ENCODE results near the gene ANAPC16.
"Not testable (repeated sequence)": the region's sequence is repeated elsewhere in the genome, so short reads cannot be mapped to it uniquely, and the experiment has no call there.

The ANAPC16 gene

DNA sequence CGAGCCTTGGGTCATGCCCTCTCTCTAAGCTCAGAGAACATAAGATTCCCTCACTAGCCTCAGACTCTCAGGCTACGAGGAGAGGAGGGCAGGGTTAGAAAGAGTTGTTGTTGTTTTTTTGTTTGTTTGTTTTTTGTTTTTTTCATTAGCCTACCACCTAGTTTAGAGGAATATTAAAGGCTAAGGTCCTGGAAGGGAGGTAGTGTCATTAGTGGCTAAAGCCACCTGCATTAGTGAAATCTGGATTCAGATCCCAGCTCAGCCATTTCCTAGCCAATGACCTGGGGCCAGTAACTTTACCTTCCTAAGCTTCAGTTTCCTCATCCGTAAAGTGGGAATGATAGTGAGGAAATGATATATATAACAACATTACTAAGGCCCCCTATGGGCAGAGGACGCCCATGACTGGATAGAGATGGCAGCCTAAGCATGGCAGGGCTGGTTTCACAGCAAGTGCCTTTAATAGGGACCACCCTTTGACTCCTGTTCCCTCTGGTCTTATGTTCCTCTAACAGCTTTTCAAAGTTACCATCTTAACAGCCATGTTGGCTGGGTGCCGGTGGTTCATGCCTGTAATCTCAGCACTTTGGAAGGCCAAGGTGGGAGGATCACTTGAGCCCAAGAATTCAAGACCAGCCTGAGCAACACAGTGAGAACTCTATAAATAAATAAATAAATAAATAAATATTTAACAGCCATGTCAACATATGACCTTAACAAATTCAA, 63.0 kb downstream of the ANAPC16 start:
- CTCF ChIA-PET = interaction anchor here (0.6 to 7.1 kb wide), 7 partner anchors 8 to 58 kb away, joined by 3 to 58 read pairs (median 4); no protein-coding TSS in a partner anchor
- WGBS (ENCODE audit: insufficient coverage) = 100% methylated on average over 1 of the region's 5 CpGs

GRCh38 chr10:72279587-72279986, 63.8 kb downstream of the ANAPC16 start:
- not testable (repeated sequence) for H3K4me3 ChIP-seq (ENCODE audit: control insufficient read depth in 1 of 7, extremely low read depth in 1 of 7, insufficient read depth in 4 of 7, low read depth in 2 of 7, low read length in 6 of 7); H3K27me3 ChIP-seq (replicated peaks in 2 of 5; ENCODE audit: control insufficient read depth in 4 of 5, insufficient read depth in 5 of 5, low read length in 4 of 5); DNase-seq; H3K36me3 ChIP-seq (ENCODE audit: control insufficient read depth in 4 of 4, insufficient read depth in 4 of 4, low read length in 3 of 4); H3K27ac ChIP-seq (ENCODE audit: insufficient read depth in 1 of 2, low read depth in 1 of 2, low read length in 2 of 2, poor library complexity in 1 of 2, severe bottlenecking in 2 of 2); H3K9me3 ChIP-seq (ENCODE audit: control extremely low read depth in 1 of 5, control insufficient read depth in 4 of 5, insufficient read depth in 2 of 5, low read depth in 1 of 5, low read length in 4 of 5)
- WGBS (ENCODE audit: insufficient coverage) = 98% methylated on average over 6 of the region's 7 CpGs
- CTCF ChIA-PET = interaction anchor here (0.6 to 7.1 kb wide), 6 partner anchors 11 to 58 kb away, joined by 3 to 58 read pairs (median 12); no protein-coding TSS in a partner anchor
- peaks cover 4 to 28% (median 20%) of the 10 kb centered on the region in 4 experiments for H3K4me1 ChIP-seq (ENCODE audit: control extremely low read depth in 1 of 4, control insufficient read depth in 4 of 4, insufficient read depth in 4 of 4, low read length in 3 of 4)
- POLR2A ChIA-PET = interaction anchor here (1.0 to 1.1 kb wide), 2 partner anchors 40 to 55 kb away, joined by 3 to 4 read pairs; no protein-coding TSS in a partner anchor

More for the DNA sequence above, 63.0 kb downstream of the ANAPC16 start:
- Histone ChIP-seq H3K27ac (ENCODE audit: insufficient read depth in 1 of 2, low read depth in 1 of 2, low read length in 2 of 2, poor library complexity in 1 of 2, severe bottlenecking in 2 of 2) (no peak overlapping the region), H3K9me3 (ENCODE audit: control extremely low read depth in 1 of 5, control insufficient read depth in 4 of 5, insufficient read depth in 2 of 5, low read depth in 1 of 5, low read length in 4 of 5) (no peaks in the 10 kb centered on the region), H3K4me3 (ENCODE audit: control insufficient read depth in 1 of 7, extremely low read depth in 1 of 7, insufficient read depth in 4 of 7, low read depth in 2 of 7, low read length in 6 of 7) (no peak overlapping the region), H3K36me3 (ENCODE audit: control insufficient read depth in 4 of 4, insufficient read depth in 4 of 4, low read length in 3 of 4) (peaks cover 0 to 9% (median 2%) of the 10 kb centered on the region in 4 experiments), H3K4me1 (ENCODE audit: control extremely low read depth in 1 of 4, control insufficient read depth in 4 of 4, insufficient read depth in 4 of 4, low read length in 3 of 4) (peaks cover 4 to 36% (median 27%) of the 10 kb centered on the region in 4 experiments), H3K27me3 (replicated peaks in 2 of 5; ENCODE audit: control insufficient read depth in 4 of 5, insufficient read depth in 5 of 5, low read length in 4 of 5) (no peaks in the 10 kb centered on the region)
- POLR2A ChIA-PET = interaction anchor here (0.5 to 1.1 kb wide), 3 partner anchors 41 to 62 kb away, joined by 3 to 4 read pairs (median 3); no protein-coding TSS in a partner anchor
- DNase-seq = no peak

DNA sequence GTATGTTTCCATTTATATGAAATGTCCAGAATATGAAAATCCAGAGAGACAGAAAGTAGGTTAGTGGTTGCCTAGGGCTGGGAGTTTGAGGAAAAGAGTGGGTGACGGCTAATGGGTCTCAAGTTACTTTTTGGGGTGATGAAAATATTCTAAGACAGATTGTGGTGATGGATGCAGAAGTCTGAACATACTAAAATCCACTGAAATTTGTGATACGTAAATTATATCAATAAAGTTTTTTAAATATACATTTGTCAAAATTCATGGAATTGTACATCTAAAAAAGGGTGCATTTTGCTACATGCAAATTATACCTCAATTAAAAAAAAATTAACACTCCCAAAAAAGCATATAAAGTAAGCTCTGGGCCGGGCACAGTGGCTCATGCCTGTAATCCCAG, 67.3 kb downstream of the ANAPC16 start:
- Histone ChIP-seq H3K9me3 (ENCODE audit: control extremely low read depth in 1 of 5, control insufficient read depth in 4 of 5, insufficient read depth in 2 of 5, low read depth in 1 of 5, low read length in 4 of 5) (no peaks in the 10 kb centered on the region), H3K27me3 (replicated peaks in 2 of 5; ENCODE audit: control insufficient read depth in 4 of 5, insufficient read depth in 5 of 5, low read length in 4 of 5) (no peaks in the 10 kb centered on the region), H3K4me3 (ENCODE audit: control insufficient read depth in 1 of 7, extremely low read depth in 1 of 7, insufficient read depth in 4 of 7, low read depth in 2 of 7, low read length in 6 of 7) (no peak overlapping the region), H3K27ac (ENCODE audit: insufficient read depth in 1 of 2, low read depth in 1 of 2, low read length in 2 of 2, poor library complexity in 1 of 2, severe bottlenecking in 2 of 2) (no peak overlapping the region), H3K4me1 (ENCODE audit: control extremely low read depth in 1 of 4, control insufficient read depth in 4 of 4, insufficient read depth in 4 of 4, low read length in 3 of 4) (peaks cover 1 to 36% (median 15%) of the 10 kb centered on the region in 4 experiments), H3K36me3 (ENCODE audit: control insufficient read depth in 4 of 4, insufficient read depth in 4 of 4, low read length in 3 of 4) (no peaks in the 10 kb centered on the region)
- CTCF ChIA-PET = interaction anchor here (0.7 to 1.6 kb wide), 8 partner anchors 8 to 237 kb away, joined by 3 to 5 read pairs (median 4); no protein-coding TSS in a partner anchor
- WGBS (ENCODE audit: insufficient coverage) = 50% methylated on average over 2 of the region's 3 CpGs
- no peak for DNase-seq
- POLR2A ChIA-PET = interaction anchor here (0.7 to 1.0 kb wide), 3 partner anchors 10 to 49 kb away, joined by 3 to 4 read pairs (median 4); partner anchors contain the start of gene DDIT4

Data from common myeloid progenitor, CD34-positive (primary cell).